BLaER1 treated with 17β-estradiol and CSF1 and Interleukin-3, amounts not matched to agents 10 nM and 100 nM (cell line): ENCODE measurements around the gene DMD.

ENCODE experiments used
- H3K27ac ChIP-seq, 11 experiments: shearing (Covaris generic); formaldehyde crosslinking; 2 replicates each; pipeline ENCODE4 v1.8.1; 2022
- H3K27me3 ChIP-seq, 11 experiments: shearing (Covaris generic); formaldehyde crosslinking; 2 replicates each; pipeline ENCODE4 v1.8.1; 2022
- H3K36me3 ChIP-seq, 11 experiments: shearing (Covaris generic); formaldehyde crosslinking; 2 replicates each; pipeline ENCODE4 v1.8.1; 2022
- H3K4me1 ChIP-seq, 10 experiments: shearing (Covaris generic); formaldehyde crosslinking; 2 replicates each; pipeline ENCODE4 v1.8.1; 2022
- H3K4me2 ChIP-seq, 11 experiments: shearing (Covaris generic); formaldehyde crosslinking; 2 replicates each; pipeline ENCODE4 v1.8.1; 2022
- H3K4me3 ChIP-seq, 10 experiments: shearing (Covaris generic); formaldehyde crosslinking; 2 replicates each; pipeline ENCODE4 v1.8.1; 2022
- H3K9ac ChIP-seq, 11 experiments: shearing (Covaris generic); formaldehyde crosslinking; 2 replicates each; pipeline ENCODE4 v1.8.1; 2022
- H3K9me3 ChIP-seq, 11 experiments: shearing (Covaris generic); formaldehyde crosslinking; replicated peaks in 1 of 11; 2 replicates each; pipeline ENCODE4 v1.8.1; 2022
- H4K20me1 ChIP-seq, 11 experiments: shearing (Covaris generic); formaldehyde crosslinking; 2 replicates each; pipeline ENCODE4 v1.8.1; 2022
- Cebpa-rat ChIP-seq, 11 experiments: shearing (Covaris generic); IDR thresholded peaks; 2 replicates each; pipeline ENCODE4 v1.8.1; 2022

DMD gene

GRCh38 chrX:32614707-32615106, 596.6 kb downstream of the DMD start:
- Histone ChIP-seq H4K20me1 (no peaks in the 10 kb centered on the region), H3K36me3 (no peaks in the 10 kb centered on the region)

GRCh38 chrX:32599156-32599555, 612.2 kb downstream of the DMD start:
- Histone ChIP-seq H3K4me1 (no peaks in the 10 kb centered on the region), H3K27ac (no peak overlapping the region), H3K4me2 (no peak overlapping the region), H3K9me3 (no peaks in the 10 kb centered on the region; a peak in 2 of 22 replicates), H3K36me3 (no peaks in the 10 kb centered on the region), H3K9ac (no peak overlapping the region), H4K20me1 (no peaks in the 10 kb centered on the region; a peak in 1 of 22 replicates), H3K27me3 (peaks cover 54 to 98% (median 88%) of the 10 kb centered on the region in 11 experiments), H3K4me3 (no peak overlapping the region)
- TF ChIP-seq Cebpa-rat (IDR thresholded peaks at IDR 0.05), result no peak

More at GRCh38 chrX:32614707-32615106, 596.6 kb downstream of the DMD start:
- peaks cover 0 to 13% (median 6%) of the 10 kb centered on the region in 11 experiments; a peak in 5 of 22 replicates for H3K9me3 ChIP-seq
- no peaks in the 10 kb centered on the region for H3K4me1 ChIP-seq
- no peak for TF ChIP-seq Cebpa-rat (IDR thresholded peaks at IDR 0.05)
- no peak overlapping the region for H3K9ac ChIP-seq
- H3K4me2 ChIP-seq, result no peak overlapping the region
- H3K4me3 ChIP-seq, result no peak overlapping the region
- no peak overlapping the region for H3K27ac ChIP-seq
- H3K27me3 ChIP-seq, result peaks cover 72 to 97% (median 80%) of the 10 kb centered on the region in 11 experiments

GRCh38 chrX:32598707-32599106, 612.6 kb downstream of the DMD start:
- Histone ChIP-seq H3K9me3 (peaks cover 0 to 2% (median 0%) of the 10 kb centered on the region in 11 experiments; a peak in 5 of 22 replicates), H3K36me3 (no peaks in the 10 kb centered on the region), H3K4me2 (no peak overlapping the region), H3K4me1 (no peaks in the 10 kb centered on the region), H3K27me3 (peaks cover 54 to 98% (median 87%) of the 10 kb centered on the region in 11 experiments), H3K27ac (no peak overlapping the region), H4K20me1 (no peaks in the 10 kb centered on the region; a peak in 1 of 22 replicates), H3K9ac (no peak overlapping the region), H3K4me3 (no peak overlapping the region)
- TF ChIP-seq Cebpa-rat (IDR thresholded peaks at IDR 0.05), result no peak

- H3K4me2 ChIP-seq, result no peak overlapping the region
- H3K4me1 ChIP-seq, result no peaks in the 10 kb centered on the region
- H3K27ac ChIP-seq, result no peak overlapping the region
- TF ChIP-seq Cebpa-rat (IDR thresholded peaks at IDR 0.05), result no peak
- H3K9ac ChIP-seq, result no peak overlapping the region
- H3K9me3 ChIP-seq, result peaks cover 4 to 11% (median 8%) of the 10 kb centered on the region in 11 experiments
- H3K4me3 ChIP-seq, result no peak overlapping the region
- peaks cover 56 to 97% (median 87%) of the 10 kb centered on the region in 11 experiments for H3K27me3 ChIP-seq
- no peaks in the 10 kb centered on the region; a peak in 1 of 22 replicates for H4K20me1 ChIP-seq
- no peaks in the 10 kb centered on the region for H3K36me3 ChIP-seq
Measured at GRCh38 chrX:32597777-32598176, 613.6 kb downstream of the DMD start.

- H3K9me3 ChIP-seq, result peaks cover 20 to 27% (median 26%) of the 10 kb centered on the region in 11 experiments
- H3K36me3 ChIP-seq, result no peaks in the 10 kb centered on the region
- H3K4me1 ChIP-seq, result no peaks in the 10 kb centered on the region
- no peak overlapping the region for H3K4me2 ChIP-seq
- no peak overlapping the region for H3K4me3 ChIP-seq
- TF ChIP-seq Cebpa-rat (IDR thresholded peaks at IDR 0.05), result no peak
- no peaks in the 10 kb centered on the region; a peak in 1 of 22 replicates for H4K20me1 ChIP-seq
- H3K9ac ChIP-seq, result no peak overlapping the region
- H3K27ac ChIP-seq, result no peak overlapping the region
- peaks cover 35 to 90% (median 73%) of the 10 kb centered on the region in 11 experiments for H3K27me3 ChIP-seq
Measured at GRCh38 chrX:32592786-32593185, 618.6 kb downstream of the DMD start.

- Histone ChIP-seq H3K27ac (no peak overlapping the region), H3K4me2 (no peak overlapping the region), H3K9me3 (peaks cover 20 to 27% (median 26%) of the 10 kb centered on the region in 11 experiments), H3K36me3 (no peaks in the 10 kb centered on the region), H3K4me1 (no peaks in the 10 kb centered on the region), H3K9ac (no peak overlapping the region), H3K27me3 (peaks cover 33 to 90% (median 72%) of the 10 kb centered on the region in 11 experiments; a peak in 21 of 22 replicates), H4K20me1 (no peaks in the 10 kb centered on the region), H3K4me3 (no peak overlapping the region; a peak in 1 of 20 replicates)
- no peak for TF ChIP-seq Cebpa-rat (IDR thresholded peaks at IDR 0.05)
Measured at GRCh38 chrX:32591589-32591988, 619.8 kb downstream of the DMD start.

- Histone ChIP-seq H3K27ac (no peak overlapping the region), H3K9ac (no peak overlapping the region), H3K4me1 (no peaks in the 10 kb centered on the region), H4K20me1 (no peaks in the 10 kb centered on the region; a peak in 1 of 22 replicates), H3K36me3 (no peaks in the 10 kb centered on the region), H3K4me2 (no peak overlapping the region), H3K4me3 (no peak overlapping the region), H3K9me3 (no peaks in the 10 kb centered on the region), H3K27me3 (peaks cover 44 to 96% (median 84%) of the 10 kb centered on the region in 11 experiments)
- TF ChIP-seq Cebpa-rat (IDR thresholded peaks at IDR 0.05), result no peak
Measured at GRCh38 chrX:32582729-32583128, 628.6 kb downstream of the DMD start.

GRCh38 chrX:32576885-32577284, 634.5 kb downstream of the DMD start:
- Histone ChIP-seq H3K27ac (no peak overlapping the region), H4K20me1 (peaks cover 0 to 3% (median 0%) of the 10 kb centered on the region in 11 experiments; a peak in 1 of 22 replicates), H3K4me2 (no peak overlapping the region), H3K4me1 (no peaks in the 10 kb centered on the region), H3K27me3 (peaks cover 64 to 95% (median 86%) of the 10 kb centered on the region in 11 experiments), H3K9ac (no peak overlapping the region), H3K4me3 (no peak overlapping the region), H3K9me3 (no peaks in the 10 kb centered on the region), H3K36me3 (no peaks in the 10 kb centered on the region)
- TF ChIP-seq Cebpa-rat (IDR thresholded peaks at IDR 0.05), result no peak

GRCh38 chrX:32572644-32573043, 638.7 kb downstream of the DMD start:
- no peak overlapping the region for H3K4me2 ChIP-seq
- peaks cover 0 to 3% (median 0%) of the 10 kb centered on the region in 11 experiments; a peak in 1 of 22 replicates for H4K20me1 ChIP-seq
- no peak overlapping the region for H3K4me3 ChIP-seq
- no peaks in the 10 kb centered on the region for H3K36me3 ChIP-seq
- no peak overlapping the region for H3K9ac ChIP-seq
- no peak overlapping the region for H3K27ac ChIP-seq
- H3K9me3 ChIP-seq, result no peaks in the 10 kb centered on the region
- no peaks in the 10 kb centered on the region for H3K4me1 ChIP-seq
- peaks cover 48 to 95% (median 85%) of the 10 kb centered on the region in 11 experiments for H3K27me3 ChIP-seq
- TF ChIP-seq Cebpa-rat (IDR thresholded peaks at IDR 0.05), result no peak

GRCh38 chrX:32571579-32571978, 639.8 kb downstream of the DMD start:
- no peak for TF ChIP-seq Cebpa-rat (IDR thresholded peaks at IDR 0.05)
- H3K4me1 ChIP-seq, result no peaks in the 10 kb centered on the region
- peaks cover 0 to 3% (median 0%) of the 10 kb centered on the region in 11 experiments; a peak in 1 of 22 replicates for H4K20me1 ChIP-seq
- H3K4me2 ChIP-seq, result no peak overlapping the region
- no peak overlapping the region for H3K4me3 ChIP-seq
- no peak overlapping the region for H3K9ac ChIP-seq
- H3K36me3 ChIP-seq, result no peaks in the 10 kb centered on the region
- H3K27me3 ChIP-seq, result peaks cover 49 to 96% (median 86%) of the 10 kb centered on the region in 11 experiments
- no peak overlapping the region for H3K27ac ChIP-seq
- no peaks in the 10 kb centered on the region for H3K9me3 ChIP-seq
